COR-L47 (cell line): ENCODE measurements around the gene BCAS3.

ENCODE experiments used
- DNase-seq: peaks from one replicate; lab custom pipeline; 2025; lab: John Stamatoyannopoulos, UW

The BCAS3 gene

DNA sequence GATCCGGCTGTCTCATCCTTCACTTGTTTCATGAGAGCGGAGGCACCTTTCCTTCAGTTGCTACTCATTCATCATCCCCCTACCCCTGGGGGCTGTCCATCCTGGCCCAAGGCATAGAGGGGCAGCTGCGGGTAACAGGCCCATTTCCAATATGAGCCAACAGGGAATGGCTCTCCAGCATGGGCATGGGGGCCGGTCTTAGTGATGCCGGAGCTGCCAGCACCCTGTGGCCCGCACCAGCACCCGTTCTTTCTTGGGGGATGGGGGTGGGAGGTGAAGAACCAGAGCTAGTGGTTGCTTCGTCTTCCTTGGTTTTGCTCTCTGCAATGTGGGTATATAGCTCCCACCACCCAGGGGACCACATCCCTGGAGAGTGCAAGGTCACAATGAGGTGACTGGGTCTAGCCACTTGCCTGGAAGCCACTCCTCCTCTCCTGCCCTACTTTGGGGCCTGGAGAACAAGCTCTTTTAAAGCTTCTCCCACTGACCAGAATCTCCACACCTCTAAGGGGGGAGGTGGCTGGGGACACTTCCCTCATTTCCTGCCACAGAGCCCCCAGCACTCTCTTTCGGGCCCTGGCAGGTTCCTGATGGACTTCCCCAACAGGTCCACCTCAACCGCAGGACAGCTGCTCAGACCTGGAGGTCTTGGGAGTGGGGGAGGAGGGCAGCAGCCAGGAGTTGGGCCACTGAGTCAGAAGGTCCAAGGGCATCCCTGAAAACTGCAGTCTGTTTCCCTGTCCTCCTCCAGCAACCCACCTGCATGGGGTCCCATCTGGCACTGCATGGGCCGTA lies 710.1 kb downstream of the BCAS3 start:
- no peak for DNase-seq

DNA sequence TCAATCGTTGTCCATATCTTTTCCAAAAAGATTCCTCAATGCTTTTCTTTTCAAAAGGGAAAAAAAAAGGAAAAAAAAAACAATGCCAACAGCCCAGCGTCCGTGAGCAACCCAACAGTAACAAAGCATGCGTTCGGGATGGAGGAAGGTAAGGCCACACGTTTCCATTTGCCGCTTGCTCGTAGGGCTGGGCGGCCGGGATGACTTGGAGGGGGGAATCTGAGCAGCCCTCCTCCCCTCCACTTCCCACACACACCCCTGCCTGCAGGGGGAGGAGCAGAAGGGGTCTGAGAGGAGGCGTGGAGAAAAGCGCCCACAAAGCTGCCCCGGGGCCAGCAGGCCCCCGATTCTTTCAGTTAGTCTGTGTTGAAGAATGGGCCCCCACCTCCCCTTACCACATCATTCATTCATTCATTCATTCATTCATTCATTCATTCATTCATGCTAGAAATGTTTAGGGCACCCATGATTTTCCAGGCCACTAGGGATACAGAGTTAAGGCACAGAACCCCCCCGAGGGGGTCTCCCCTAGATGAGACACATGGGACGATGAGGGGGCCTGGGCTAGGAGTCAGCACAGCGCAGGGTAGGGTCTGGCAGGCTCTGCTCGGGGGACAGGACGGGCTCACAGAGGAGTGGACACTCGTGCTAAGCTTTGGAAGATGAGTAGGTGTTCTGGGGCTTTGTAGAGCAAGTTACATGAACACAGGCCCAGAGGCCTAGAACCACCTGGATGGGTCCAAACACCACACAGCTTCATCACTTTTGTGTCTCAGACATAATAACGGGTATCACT lies 711.1 kb downstream of the BCAS3 start:
- DNase-seq: no peak

DNA sequence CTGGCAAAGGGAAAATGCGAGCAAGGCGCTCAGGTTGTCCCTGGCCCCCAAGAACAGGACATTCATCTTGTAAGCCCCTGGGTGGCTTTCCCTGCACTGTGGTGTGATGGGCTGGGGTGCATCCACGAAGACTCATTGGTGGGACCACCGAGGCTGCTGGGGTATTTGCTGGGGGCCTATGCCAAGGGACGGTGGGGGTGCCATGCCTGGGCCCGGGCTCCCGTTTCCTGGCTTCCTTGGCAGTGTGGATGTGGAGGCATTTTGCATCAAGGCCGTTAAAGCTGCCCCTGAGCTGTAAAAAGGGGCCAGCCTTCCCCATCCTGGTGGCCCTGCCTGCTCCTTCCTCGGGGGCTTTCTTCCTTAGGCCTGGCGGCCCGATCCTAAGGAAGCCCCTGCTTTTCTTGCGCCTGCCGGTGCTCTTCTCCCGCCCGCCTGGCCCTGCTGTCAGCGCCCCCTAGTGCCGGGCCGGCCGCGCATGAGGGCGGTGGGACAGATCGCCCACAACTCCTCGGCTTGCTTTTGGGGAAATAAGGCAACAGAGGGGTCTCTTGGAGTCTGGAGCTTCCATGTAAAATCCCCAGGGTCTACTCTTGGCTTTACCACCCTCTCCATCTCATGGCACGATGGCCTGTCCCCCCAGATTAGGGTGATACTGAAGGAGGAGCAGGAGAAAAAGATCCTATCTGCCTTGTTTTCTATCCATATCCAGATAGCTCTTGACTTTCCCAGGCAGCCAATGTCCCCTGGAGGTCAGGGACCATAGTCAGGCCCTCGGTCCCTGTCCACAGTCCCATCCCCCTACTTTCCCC lies 712.2 kb downstream of the BCAS3 start:
- DNase-seq: no peak

DNA sequence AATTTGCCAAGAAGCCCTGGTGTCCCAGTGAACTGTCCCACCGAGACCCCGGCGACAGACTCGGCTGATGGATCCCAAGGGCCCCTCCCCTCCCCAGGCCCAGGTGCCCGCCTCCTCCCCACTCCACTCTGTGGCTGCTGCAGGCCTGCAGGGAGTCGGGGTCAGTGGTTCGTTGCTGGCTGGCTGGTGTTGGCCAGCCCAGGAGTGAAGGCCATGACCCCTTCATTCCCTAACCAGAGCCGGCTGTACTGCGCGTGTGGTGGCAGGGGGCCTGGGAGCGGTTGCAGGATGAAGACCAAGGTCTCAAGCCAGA lies 712.8 kb downstream of the BCAS3 start:
- no peak for DNase-seq

DNA sequence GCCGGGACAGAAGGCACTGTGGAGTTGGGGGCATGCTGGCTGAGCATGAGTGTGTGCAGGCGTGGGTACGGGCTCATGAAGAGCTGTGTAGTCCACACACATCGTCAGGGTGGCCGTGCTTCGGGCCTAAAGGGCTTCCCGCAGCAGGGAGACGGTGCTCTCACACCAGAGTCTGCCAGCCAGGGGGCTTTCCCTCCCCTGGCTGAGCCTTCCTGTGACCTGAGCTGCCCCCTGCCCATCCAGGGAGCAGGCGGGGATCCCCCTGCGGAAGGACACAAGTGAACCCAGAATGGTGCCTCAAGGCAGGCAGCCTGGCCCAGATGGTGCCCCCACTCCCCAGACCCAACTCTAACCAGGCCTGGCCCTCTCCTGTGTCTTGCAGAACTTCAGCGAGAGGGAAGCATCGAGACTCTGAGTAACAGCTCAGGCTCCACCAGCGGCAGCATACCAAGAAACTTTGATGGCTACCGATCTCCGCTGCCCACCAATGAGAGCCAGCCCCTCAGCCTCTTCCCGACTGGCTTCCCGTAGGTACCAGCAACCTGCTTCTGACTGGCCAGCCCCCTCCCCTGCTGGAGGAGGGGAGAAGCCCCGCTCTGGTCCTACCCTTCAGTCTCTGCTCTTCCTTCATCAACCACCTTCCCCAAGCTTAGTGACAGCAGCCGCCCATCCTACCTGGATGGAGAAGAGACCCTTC lies 714.1 kb downstream of the BCAS3 start:
- DNase-seq: no peak

DNA sequence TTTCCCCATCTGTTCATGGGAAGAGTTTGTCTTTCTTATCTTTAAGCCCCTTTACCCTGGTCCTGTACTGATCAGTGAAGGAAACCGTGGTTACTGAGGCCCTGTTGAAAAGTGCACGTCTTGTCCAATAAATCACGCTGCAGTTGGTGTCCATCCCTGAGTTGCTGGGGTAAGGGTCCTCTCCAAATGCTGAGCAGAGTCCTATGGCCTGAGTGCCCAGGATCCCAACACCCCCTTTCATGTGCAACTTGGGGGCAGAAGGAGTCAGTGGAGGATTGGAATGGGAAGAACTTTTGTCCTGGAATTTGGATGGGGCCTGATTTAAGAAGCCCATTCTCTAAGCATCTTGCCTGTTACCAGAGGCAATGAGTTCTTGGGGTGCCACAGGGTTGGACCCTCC lies 715.0 kb downstream of the BCAS3 start:
- DNase-seq: no peak

DNA sequence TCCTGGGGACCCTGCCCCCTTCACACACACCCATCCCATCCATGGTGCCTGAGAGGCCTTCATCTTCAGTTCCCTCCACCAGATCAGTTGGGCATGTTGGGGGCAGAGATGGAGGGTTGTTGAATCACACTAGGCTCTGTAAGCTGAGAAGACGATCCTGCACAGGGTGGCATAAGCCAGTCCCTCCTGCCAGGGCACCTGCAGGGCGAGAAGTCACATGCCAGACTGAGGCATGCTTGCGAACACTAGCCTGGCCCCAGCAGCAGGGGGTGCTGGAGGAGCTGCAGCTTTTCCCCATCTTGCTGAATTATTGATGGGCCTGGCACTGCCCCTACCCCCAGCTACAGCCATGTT lies 715.9 kb downstream of the BCAS3 start:
- no peak for DNase-seq

DNA sequence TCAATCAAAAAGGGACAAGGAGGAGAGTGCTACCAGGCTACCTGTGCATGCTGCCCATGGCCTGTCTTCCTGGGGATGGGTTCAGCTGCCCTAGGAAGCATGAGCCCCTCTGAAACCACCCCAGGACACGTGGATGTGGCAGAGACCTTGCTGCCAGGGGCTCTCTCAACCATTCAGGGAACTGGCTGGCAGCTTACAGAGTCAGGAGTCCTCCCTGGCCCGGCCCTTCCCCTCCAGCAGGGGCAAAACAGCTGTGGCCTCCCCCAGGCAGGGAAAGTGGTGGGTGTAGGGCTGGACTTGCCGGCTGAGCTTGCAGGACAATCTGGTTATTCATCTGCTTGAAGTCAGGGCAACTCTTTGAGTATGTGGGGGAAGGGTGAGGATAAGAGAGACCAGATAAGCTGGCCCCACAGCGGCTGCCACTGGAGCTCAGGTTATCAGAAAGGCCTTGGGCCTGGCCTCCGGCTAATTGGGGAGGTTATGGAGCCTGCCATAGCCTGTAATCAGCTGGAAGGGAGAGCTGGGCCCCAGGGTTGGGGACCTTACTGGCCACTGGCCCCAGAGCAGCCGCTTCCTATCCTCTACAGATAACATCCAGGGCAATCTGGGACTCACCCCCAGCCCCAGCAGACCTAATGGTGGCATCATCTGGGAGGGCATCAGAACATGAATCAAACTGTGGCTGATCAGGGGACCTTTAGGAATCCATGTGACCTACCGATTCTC lies 716.4 kb downstream of the BCAS3 start:
- DNase-seq: no peak

DNA sequence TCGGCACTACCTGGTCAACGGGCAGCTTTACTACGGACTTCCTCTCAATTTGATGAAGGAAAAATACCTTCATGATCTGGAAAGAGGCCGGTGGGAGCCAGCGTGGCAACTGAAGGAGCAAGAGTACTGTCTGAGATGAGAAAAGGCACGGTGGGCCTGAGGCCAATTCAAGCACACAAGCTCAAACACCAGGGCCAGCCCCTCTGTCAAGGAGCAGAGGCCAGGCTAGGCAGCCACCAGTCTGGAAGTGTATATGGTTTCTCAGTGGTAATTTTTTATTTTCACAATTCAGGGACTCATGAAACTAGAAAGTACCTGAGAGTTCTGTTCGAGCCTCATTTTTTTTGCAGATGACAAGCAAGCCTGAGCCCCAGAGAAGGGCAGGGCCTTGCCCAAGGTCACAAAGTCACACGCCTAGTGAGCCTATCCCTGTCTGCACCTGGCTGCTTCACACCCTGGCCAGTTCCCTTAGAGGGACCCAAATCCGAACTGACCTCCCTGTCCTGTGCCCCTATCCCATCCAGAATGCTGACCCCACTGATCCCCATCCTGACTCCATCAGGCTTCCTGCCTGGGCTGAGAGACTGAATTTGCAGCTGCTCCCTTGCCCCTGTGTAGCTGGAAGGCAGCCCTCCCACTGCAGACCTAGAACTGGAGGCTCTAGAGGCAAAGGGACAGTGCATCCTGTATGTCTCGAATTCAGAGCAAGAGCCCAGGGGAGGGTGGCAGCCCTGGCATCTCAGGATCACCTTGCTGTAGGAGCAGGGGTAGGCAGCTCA lies 717.2 kb downstream of the BCAS3 start:
- no peak for DNase-seq

DNA sequence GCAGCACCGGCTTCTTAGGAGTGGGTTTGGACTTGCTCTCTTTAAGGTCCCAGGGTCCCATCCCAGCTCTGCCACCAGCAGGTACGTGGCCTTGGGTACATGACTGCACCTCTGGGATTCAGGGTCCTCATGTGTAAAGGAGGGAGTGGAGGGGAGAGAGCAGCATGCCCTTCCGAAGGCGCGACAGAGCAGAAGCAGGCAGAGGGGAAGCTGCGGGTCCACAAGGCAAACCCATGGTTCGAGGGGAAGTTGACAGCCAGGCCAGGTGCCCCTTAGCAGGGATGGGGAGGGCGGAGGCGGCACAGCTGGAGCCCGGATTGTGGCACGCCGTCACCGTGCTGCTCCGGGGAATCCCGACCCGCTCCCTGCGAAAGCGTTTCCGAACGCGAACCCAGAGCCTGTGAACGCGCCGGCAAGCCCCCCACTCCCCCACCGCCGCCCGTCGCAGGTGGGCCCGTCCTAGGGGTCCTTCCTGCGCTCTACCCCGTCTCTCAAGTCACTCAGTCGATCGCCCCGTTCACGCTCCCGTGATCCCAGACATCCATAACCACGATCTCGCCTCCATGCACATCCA lies 717.8 kb downstream of the BCAS3 start:
- DNase-seq: no peak

DNA sequence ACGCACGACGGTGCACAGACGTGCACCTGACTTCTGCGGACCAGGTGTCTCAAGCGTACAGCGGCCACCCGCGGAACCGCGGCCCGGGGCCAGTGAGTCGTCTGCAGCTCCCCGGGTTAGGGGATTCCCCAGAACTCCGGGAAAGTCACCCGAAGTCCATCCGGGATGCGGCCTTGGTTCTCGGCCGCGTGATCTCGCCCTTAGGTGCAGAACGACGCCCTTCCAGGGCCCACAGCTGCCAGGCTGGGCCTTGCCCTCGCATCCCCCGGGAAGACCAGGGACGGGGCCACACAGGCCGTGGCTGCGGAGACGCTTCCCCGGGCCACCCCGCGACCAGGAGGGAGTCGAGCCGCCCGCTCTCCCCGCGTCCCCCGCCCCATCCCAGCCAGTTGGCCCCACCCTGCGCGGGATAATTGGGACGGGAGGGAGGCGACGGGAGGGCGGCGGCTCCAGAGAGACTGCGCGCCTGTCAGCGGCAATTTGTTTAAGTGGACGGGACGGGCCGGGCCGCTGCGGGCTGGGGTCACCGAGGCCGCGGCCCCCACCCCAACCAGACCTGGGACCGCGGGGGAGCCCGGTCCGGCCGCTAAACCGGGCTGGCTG lies 718.4 kb downstream of the BCAS3 start:
- no peak for DNase-seq

DNA sequence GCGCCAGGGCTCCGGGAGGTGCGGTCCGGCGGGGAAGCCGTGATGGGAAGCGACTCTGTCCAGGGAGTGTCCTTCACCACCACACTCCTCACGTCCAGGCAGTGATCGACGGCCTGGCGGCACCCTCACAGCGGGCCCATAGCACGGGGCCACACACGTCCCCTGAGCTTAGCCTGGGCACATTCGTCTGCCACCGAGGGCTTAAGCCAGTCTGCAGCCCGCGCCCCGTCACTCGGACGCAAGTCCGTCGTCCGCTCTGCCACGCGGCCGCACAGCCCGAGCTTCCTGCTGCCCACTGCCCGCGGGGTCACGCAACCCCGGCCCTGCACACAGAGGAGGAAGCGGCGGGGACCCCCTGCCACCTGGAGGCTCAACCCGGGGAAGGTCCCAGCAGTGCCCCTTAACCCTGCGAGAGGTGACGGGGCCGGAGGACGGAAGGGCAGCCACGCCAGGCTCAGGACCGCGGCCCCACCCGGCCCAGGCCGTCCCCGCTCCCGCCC lies 719.0 kb downstream of the BCAS3 start:
- no peak for DNase-seq

DNA sequence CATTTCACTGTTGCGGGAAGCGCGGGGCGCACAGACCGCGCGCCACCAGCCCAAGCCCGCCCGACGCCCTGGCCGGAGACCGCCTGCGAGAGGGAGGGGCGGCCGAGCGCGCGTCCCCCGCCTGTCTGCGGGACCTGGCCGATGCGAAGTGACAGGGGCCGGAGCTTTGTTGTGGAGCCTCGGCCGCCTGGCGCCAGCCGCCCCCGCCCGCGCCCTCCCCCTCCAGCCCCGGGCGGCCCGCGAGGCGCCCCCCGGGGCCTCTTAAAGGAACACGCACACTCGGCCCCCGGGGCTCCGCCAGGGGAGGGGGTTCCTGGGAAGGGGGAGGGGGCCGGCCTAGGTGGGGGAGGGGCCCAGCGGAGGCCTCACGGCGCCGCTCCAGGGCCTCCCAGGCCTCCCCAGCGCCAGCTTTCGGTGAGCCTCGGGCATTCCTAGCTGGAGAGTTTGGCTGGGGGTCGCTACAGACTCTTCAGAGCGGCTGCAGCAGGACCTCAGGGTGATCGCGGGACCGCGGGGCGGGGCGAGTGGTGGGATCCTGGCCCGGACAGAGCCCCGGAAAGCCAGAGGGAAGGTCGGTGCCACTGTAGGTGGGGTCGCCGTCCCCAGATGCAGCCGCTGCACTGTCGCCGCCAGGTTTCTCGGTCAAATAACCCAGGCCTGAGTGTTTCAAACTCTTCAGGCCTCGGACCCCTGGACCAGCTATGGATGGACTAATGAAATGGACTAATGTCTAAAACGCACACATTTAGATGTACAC lies 719.6 kb downstream of the BCAS3 start:
- DNase-seq: no peak

DNA sequence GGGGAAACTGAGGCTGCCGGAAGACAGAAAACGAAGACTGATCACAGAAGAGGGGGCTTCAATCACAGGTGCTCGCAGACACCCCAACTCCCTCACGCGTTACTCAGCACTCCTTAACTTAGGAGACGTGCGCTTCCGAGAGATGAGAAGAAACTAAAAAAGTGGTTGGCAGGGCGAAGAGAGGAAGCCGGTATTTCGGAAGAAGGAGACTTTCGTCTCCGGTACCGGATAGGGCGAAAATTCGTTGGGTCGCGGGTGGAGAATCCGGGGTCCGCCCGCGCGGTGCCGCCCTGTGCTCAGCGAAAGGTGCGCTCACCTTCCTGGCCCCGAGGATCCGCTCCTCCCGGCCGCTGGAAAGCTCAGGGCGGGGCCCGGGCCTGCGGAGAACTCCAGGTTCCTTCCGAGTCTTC lies 721.1 kb downstream of the BCAS3 start:
- DNase-seq: no peak

DNA sequence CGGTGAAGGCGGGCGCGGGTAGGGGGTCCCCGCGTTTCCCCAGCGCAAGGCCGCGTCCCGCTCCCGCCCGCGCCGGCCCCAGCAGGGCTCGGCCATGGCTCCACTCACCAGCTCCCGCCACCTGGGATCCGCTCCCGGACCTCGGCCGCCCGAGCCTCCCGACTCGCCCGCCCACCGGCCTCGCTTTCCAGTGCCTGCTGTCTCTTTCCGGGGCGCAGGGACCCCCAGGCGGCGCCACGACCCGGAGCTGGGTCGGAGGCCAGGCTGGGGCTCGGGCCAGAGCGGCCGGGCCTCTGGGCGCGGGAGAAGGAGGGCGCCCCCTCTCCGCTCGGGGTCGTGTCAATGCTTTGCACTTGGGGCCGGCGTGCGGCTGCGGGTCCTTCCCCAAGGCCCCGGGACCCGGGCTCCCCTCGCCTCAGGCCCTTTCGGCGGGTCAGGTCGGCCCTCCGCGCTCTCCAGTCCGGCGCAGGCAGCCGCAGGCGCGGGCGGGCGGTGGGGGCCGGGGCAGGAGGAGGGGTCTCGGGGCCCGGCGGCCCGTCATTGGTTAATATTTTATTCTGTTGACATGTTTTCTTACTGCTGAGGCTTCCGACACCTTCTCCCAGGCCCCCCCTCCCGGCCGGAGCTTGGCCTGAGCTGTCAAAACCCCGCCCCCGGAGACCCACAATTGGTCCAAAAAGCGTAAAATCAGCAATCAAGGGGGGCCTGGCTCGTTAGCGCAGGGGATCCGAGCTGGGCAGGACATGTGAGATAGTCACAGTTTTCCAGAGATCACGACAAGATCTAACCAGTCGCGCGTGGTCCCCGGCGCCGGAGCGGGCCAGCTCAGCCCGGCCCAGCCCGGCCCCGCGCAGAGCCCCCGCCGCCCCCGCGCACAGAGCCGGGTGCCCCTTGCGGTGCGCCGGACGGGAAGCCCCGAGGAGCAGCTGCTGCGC lies 721.7 kb downstream of the BCAS3 start, which contains the start of gene TBX2:
TBX2 (plus strand) TSS at position 713 of the 935 bp plus-strand sequence. CDS start 334 bp downstream, outside the sequence.
- DNase-seq: no peak

DNA sequence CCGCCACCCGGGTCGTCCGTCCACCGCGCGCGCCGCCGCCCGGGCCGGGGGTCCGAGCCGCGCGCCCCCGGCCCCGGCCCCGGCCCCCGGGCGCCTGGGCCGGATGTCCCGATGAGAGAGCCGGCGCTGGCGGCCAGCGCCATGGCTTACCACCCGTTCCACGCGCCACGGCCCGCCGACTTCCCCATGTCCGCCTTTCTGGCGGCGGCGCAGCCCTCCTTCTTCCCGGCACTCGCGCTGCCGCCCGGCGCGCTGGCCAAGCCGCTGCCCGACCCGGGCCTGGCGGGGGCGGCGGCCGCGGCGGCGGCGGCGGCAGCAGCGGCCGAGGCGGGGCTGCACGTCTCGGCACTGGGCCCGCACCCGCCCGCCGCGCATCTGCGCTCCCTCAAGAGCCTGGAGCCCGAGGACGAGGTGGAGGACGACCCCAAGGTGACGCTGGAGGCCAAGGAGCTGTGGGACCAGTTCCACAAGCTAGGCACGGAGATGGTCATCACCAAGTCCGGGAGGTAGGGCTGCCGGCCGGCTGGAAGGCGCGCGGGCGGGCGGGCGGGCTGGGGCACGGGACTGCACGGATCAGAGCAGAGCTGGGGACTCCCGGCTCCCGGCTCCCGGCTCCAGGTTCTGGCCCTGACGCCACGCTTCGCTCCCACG lies 722.5 kb downstream of the BCAS3 start:
- no peak for DNase-seq

DNA sequence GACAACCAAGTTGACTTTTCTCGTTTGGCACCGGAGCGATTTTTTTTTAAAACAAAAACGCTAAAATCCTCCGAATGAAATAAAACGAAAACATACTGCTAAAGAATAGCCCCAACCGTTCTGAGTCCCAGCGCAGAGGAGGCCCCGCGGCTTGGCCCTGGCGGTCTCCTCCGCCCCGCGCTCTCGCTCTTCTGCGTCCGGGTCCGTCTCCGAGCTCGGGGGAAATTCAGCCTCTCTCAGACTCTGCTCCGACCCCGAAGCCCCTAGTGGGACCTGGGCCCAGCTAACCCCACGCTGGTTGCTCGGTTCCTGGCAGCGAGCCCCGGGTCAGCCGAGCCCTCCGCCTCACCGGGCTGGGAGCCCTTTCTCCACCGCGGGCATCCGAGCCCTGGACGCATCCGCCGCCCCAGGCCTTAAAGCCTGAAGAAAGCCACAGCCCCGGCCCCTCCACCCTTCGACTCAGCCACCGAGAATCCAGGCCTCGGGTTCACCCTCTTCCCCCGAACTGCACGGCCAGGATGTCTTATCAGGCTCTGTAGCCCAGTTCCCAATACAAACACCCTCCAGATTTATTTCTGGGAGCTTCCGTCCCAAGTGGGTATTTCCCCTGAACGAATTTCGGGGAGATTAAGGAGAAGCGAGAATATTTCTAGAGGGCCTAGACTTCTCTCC lies 723.2 kb downstream of the BCAS3 start:
- no peak for DNase-seq
